HG03571 (cell line): ENCODE results near the gene WWC2.

Experiments
- ATAC-seq: cut with Tn5 transposase; IDR thresholded peaks from one replicate; pipeline ENCODE4 v1.9.1; 2021; ENCODE audit not compliant: unreplicated experiment

The WWC2 gene

DNA sequence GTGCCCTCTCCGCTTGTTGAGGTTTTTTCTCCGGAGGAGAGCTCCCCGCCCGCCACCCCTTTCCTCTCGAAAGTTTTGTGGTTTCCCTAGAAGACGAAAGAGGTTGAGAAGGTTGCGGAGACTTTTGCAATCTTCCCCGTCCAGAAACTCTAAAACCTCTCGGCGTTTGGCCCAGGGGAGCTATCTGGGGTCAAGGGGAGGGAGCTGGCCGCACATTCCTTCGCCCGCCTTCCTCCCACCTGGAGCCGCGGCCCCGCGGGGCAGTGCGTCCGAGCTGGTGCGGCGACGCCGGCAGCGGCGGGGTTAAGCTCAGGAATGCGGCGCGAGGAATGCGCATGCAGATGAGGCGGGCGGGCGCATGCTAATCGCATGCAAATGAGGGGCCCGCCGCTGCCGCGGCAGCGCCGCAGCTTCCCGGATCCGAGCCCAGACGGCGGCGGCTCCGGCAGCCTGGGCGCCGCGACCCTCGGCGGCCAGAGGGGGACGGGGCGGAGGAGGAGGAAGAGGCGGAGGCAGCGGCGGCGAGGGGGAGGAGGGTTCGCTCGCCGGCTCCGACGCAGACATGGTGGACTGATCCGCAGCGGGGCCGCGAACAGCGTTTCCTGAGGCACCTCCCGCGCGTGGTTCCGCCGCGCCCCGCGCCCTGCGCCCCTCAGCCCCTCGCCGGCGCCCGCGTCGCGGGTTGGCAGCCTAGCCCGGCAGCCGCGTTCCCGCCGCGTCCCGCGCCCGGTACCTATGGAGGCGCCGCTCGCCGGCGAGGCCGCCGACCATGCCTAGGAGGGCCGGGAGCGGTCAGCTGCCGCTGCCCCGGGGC lies at the start of gene WWC2:
Gene WWC2 (plus strand): TSS at position 535 of the 814 bp plus-strand sequence. CDS start 235 bp downstream, at position 770.
- peak; percentile 53 for ATAC-seq

DNA sequence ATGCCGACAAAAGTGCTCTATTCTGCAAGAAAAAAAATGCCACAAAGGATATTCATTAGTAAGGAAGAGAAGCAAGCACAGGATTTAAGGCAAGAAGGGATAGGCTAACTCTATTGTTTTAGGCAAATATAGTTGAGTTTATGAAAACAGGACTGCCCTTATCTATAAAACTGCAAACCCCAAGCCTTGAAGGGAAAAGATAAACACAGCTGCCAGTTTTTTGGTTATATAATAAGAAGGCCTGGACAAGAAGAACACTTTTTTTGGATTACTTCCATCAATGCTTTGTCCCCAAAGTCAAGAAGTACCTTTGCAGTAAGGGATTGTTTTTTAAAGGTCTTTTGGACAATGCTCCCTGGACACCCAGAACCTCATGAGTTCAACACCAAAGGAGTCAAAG lies 45.4 kb upstream of the WWC2 start:
- no peak for ATAC-seq

DNA sequence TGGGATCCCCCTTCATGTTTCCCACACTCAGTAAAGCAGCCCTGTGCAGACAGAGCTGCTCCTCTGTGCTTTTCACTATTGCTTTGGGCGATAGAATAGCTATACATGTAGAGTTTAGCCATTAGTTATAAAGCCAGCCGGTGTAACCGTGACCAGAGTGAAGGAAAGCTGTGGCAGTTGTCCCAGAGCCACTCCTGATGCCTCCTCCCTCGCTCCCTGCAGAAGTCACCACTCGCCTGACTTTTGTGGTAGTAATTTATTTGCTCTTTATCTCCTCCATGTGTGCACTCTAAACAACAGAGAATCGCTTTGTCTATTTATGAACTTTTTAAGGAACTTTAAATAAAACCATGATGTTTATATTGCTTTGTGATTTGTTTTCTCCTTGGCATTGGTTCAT lies 41.8 kb upstream of the WWC2 start:
- ATAC-seq, result no peak

DNA sequence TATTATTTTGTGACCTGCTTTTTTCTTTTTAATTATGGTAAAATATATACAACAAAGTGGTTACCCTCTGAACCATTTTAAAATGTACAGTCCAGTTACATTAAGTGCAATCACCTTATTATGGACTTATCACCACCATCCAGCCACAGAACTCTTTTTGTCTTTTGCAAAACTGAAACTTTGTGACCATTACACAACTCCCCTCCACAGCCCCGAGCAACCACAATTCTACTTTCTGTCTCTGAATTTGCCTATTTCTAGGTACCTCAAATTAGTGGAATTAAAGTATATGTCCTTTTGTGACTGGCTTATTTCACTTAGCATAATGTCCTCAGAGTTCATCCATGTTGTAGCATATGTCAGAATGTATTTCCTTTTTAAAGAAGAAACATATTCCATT lies 39.3 kb upstream of the WWC2 start:
- ATAC-seq, result no peak

DNA sequence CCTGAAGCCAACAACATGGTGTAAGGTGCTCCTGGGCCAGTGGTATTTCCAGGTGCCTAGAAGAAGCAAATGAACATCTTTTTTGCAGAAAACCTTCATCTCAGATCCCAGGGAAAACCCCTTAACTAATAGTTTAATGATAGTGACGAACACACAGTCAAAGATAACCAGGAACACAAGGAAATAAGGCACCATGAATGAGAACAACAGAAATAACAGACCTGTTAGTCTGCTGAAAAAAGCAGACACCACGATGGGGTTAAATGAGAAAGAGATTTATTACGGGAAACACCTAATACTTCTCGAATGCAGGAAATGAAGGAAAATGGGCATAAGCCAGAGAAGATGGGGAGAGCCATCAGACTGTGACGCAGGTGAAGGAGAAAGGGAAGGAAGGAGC lies 30.6 kb upstream of the WWC2 start:
- no peak for ATAC-seq

DNA sequence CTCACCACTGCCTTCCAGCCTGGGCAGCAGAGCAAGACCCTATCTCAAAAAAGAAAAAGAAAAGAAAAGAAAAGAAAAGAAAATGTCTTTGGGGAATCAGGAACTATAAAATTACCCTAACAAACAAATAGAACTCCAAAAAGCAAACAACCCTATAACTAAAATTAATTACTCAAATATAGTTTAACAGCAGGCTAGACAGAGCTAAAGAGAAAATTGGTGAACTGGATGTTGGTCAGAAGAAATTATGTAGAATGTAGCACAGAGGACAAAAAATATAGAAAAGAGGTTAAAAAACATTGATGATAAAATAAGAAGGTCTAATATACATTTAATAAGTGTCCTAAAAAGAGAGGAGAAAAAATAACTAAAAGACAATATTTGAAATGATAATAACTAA lies 27.8 kb upstream of the WWC2 start:
- ATAC-seq, result no peak

DNA sequence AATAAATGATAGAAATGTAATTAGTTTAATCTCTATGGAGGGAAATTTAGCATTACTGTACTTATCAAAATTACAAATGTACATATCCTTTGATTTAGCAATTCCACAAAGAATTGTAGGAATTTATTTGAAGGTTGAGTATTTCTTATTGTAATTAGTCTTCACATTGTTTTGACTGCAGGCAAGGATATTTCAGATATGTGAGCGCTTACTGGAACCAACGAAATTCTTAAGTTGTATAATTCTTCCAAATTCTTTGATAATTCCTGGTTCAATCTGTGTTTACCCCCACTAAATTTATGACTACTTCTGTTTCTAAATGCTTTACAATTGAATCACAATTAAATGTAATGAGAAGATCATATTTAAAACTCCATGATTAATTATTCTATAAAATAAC lies 26.9 kb upstream of the WWC2 start:
- ATAC-seq, result no peak

DNA sequence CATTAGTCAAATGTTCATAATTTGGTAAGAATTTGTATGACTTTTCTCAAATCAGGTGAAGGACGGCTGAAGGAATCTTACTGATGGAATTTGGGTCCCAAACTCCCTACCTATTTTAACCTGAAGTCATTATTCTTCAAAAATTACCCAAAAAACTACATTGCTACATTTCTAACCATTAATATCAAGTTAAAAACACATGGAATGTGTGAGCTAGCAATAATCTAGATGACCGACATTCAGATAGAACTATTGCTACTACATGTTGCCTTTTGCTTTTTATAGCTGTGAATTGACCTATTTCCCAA lies 25.3 kb upstream of the WWC2 start:
- no peak for ATAC-seq

DNA sequence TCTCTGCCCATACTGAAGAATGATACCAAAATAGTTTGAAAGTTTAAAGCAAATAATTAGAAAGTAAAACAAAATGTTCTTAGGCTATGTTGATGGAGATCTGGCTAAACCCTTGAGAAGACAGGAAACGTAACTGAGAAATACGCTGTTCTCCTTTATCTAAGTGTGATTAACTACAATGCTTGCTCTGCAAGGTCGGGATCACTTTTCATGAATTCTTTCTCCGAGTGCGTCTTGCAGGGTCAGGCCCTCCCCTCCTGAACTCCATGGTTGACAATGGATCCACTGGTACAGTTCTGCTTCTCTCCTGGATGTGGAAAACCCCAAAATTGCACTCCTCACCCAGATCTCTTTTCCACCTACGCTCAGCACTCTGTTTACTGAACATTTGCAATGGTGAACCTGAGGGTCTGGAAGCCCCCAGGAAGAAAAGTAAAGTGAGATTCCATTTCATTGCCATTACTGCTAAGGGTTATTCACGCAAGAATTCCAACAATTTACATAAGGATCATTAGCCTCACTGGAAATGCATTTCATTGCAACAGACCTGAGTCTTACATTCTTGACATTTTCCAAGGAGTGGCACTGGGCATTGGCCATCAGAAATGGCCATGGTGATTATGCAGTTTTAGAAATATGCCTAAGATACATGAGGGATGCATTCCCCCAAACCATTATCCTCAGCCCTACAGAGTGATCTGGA lies 24.6 kb upstream of the WWC2 start:
- no peak for ATAC-seq

DNA sequence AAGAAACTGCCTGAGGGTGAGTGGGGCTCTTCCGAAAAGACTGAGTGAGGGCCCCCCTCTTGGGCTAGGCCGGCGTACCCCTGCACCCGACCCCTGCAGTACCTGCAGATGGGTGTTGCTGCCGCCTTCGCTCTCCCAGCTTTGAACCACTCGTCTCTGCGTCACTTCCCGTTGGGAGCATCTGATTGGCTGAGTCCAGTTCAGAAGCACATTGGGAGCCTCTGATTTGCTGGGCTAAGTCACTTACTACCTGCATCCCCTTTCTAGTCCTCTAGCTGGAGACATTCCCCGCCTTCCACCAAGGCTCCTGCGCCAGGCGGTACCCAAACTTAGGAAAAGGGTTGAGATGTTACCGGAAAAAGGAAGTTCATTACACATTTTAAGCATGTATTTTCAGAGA lies 20.4 kb upstream of the WWC2 start:
- ATAC-seq, result no peak

DNA sequence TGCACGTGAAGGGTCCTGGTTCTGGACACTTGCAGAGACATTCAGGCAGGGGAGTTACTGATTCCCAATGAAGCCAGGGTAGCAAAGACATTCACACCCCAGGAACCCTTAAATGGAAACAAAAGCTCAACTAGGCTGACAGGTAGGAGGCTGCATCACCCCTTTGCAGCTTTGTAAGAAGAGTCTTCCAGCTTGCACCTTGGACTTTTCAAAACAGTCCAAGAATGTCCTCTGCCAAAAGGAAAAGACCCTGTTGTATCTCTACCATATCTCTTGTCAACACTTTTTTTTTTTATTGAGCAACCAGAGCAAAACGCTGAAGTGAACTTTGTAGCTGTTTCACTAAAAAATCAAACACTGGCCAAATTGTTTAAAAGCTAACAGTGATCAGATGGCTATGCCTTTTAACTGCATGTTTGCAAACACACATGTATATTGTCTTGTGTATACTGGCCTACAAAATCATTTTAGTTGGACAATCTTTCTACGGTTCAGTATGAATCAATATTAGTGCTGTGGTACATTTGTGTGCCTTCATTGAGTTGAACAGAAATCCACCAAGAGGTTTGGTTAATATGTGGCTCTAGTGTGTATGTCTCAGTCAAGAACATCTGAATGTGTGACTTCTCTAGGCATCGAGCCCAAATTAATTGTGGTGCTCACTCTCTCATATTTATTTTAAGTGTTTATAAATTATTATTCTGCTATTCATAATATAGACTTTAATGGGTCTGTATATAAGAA lies 18.5 kb upstream of the WWC2 start:
- ATAC-seq, result no peak

DNA sequence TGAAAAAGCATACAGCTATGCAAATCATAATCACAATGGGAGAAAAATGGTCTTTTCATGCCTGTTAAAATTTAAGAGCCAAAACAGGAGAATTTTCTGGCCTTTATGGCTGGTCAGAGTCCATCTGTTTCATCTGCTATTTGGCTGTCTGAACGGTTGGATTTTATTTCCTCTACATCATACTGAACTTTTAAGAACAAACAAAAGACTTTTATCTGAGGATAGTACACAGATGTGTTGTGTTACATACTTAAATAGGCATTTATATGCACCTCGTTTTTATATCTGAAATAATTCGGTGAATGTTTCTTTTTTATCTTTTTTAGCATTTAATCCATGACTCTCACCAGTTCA lies 18.0 kb upstream of the WWC2 start:
- no peak for ATAC-seq

DNA sequence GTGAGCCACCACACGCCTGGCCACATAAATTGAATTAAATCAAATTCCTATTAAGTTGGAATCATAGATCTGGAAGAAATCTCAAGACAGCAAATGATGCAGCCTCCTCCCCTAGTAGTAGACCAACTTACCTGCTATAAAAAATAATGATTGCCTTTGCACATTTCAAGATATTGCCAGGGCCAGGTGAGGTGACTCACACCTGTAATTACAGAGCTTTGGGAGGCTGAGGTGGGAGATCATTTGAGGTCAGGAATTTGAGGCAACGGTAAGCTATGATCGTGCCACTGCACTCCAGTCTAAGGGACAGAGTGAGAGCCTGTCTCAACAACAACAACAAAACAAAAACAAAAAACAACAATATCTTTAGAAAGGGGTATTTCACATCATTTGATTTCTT lies 17.0 kb upstream of the WWC2 start:
- ATAC-seq, result no peak

DNA sequence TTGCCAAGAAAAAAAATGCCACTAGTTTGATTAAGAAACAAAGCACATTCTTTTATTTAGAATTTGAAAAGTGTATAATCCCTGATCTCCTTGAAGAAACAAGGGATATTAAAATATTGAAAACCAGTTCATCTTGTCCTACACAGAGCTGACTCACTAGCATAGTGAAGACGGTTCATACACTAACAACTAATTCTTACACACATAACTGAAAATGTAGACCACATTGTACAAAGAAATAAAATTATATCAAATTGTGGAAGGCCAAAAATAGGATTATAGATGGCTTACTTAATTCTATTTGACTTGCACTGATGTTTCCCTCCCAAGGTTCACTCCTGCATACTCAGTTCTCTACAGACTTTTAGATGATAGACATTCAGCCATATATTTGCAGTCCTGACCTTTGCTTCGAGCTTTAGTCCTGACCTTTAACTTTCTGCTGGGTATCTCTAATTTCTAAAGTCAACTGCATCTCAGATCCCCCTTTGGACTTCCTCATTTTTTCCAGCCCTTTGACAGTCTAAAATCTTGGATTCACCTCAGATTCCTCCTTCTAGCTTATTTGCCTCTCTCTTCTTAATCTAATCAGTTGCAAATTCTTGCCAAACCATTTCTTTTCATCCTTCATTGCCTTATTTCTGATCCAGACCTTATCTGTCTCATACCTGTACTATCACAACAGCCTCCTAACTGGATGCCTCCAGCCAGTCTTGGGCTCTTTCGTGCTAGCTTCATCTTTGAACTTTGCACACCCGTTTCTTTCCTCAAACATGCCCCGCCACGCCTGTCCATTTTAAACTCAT lies 4.5 kb upstream of the WWC2 start:
- ATAC-seq, result no peak

DNA sequence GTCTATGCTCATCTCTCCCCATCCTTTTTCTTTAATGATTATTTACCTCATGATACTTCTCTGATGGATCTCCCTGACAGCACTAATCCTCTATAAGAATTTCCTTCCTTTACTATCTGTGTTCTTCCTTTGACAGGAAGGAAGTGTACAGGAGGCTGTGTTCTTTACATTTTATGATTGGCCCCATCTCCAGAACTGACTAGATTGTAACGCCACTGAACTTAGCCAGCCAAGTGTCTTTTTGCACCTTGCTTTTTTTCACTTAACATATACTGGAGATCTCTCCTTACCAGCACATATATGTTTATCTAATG lies 3.9 kb upstream of the WWC2 start:
- no peak for ATAC-seq

DNA sequence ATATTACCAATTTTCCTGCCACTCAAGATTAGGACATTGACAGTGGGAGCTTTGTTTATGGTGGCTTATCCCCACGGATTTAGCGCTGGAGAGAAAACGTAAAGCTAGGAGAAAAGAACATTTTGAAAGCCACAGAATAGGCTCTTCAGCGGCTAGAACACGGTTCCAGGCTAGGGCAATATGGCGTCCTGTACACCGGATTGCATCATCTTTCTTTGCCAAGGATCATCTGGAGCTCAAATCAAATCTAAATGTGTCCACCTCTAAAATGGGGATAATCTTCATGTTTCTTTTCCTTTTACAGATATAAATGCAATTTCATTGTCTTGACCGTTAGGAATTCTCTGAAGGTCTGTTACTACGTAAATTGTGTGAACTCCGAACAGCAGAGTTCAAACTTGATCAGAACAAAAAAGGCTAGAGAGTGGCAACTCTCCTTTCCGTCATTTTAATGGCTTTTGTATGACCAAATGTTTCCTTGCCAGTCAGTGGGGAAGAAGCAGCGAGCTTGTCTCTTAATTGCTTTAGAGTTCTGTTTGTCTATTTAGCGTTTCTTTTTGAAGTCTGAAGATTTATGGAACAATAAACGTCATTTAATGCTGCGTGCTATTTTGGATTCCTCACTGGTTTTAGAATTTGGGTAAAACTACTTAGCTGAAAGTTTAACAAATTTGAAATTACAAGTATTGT lies 2.6 kb upstream of the WWC2 start:
- no peak for ATAC-seq

DNA sequence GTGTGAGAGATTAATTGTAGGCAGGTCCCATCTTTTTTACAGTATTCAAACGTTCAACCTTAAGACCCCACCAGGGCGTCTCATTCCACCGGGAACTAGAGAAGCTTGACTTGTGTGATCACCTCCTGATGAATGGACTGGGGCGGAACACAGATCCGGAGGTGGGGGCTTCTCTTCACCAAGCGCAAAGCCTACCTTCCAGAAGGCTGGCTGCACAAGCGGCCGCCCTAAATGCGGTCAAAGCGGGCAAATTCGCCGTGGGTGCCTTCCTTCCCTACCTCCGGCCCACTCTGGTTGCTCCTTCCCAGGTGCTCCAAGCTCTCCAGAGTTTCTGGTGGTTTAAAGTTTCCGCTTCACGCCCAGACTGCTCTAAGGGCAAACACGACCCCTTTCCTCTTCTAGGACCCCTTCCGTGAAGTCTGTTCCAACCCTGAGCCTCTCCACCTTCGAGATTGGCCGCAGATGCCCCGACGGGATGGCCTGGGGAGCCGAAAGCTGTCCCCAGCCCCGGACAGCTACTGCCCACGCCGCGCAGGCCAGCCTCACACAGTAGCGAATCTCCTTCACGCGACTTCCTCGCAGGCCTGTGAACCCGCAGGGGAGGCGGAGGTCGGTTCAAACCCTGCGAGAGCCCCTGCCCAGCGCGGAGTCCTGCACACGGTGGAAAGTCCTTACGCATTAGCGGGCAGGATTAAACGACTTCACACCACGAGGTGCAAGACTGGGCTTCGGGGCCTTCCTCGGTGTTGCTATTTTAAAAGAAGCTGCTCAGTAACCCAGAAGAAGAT lies 1.6 kb upstream of the WWC2 start:
- no peak for ATAC-seq

DNA sequence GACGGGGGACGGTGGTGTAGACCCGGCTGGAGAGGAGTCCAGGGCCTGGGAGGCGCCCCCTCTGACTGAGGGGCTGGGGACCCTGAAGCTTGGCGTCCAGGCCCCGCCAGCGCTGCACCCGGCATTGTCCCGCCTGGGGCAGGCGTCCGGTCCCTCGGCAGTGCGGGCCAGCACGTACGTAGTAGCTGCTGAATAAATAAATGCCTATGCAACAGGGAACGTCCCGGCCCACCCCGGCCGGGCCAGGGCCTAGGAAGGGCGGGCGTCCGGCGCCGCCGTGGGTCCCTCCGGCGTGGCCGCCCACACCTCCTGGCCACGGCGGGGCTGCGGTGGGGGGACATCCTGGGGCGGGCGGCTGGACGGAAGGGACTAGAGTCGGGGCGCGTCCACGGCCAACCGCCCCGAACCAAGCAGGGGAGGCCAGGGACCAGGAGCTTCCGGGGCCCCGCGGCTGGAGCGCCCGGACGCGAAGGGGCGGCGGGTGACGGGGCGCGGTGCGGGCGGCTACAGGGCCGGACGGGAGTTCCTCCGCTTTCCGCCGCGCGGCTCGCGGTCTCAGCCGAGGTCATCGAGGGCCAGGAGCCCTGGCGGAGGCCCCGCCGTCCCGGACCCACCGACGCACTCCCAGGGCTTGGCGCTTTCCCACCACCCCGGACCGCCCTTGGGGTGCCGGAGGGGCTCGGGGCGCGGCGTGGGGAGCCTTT lies 886 bp upstream of the WWC2 start:
- peak; percentile 22 for ATAC-seq

DNA sequence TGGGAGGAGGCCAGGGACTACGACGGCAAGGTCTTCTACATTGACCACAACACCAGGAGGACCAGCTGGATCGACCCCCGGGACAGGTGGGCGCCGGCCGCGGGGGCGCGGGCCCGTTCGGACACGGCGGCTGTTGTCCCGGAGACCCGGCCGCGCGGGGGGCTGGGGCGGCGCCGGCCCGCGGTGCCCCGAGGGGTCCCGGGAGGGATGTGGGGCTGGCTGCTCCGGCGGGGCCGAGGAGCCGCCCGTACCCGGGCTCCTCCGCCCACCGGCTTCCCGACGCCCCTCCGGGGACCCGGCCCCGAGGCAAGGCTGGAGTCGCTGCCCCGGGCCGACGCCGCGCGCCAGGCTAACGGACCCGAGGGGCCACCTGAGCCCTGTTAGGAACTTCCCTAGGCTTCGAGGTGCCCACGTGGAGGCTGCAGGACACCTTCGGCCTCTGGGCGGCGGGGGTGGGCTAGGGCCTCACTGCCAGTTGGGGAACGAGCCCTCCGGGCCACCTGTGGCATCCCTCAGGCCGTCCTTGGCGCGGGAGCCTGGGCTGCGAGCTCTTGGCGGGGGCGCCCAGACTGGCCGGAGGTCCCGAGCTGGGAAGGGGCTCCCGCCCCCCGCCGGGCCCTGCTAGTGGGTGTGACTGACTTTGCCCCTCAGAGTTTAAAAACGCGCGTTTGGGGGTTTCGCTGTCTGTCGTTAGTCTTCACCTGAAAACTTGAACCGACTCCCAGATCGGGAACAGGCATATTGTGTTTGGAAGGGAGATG lies 660 bp downstream of the WWC2 start:
- ATAC-seq, result no peak
